GM19324 (cell line): ENCODE data around the gene ZNF716.
"Not testable (repeated sequence)": the region's sequence is repeated elsewhere in the genome, so short reads cannot be mapped to it uniquely, and the experiment has no call there.

Experiments
- ATAC-seq: cut with Tn5 transposase; IDR thresholded peaks from one replicate; pipeline ENCODE4 v1.9.1; 2021; ENCODE audit warnings: mild to moderate bottlenecking, moderate library complexity; ENCODE audit not compliant: unreplicated experiment, low FRiP score

The ZNF716 gene

GRCh38 chr7:57425969-57426628 is 23.9 kb upstream of the ZNF716 start:
- ATAC-seq = no peak

- ATAC-seq = no peak
Measured at GRCh38 chr7:57426629-57427003, 23.4 kb upstream of the ZNF716 start.

GRCh38 chr7:57427146-57427545 is 22.8 kb upstream of the ZNF716 start:
- ATAC-seq = no peak

GRCh38 chr7:57427594-57427993 is 22.4 kb upstream of the ZNF716 start:
- ATAC-seq = no peak

DNA sequence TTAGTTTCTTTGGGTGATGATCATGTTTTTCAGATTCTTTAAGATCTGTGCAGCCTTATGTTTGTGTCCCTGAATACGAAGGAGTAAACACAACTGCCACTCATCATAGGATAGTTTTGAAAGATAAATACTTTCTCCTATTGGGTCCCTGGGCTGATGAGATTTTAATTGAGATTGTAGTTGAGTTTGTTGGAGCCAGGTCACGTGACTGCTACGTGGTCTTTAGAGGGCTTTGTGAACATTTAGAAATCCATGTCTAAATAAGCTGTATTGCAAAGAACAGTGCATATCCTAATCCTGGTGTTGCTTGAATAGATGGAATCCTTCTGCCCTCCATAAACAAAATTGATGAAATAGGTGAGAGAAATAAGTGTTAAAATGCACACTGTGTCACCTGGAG is 17.4 kb upstream of the ZNF716 start:
- ATAC-seq = no peak

- no peak for ATAC-seq
Measured at GRCh38 chr7:57437581-57437980, 12.4 kb upstream of the ZNF716 start.

DNA sequence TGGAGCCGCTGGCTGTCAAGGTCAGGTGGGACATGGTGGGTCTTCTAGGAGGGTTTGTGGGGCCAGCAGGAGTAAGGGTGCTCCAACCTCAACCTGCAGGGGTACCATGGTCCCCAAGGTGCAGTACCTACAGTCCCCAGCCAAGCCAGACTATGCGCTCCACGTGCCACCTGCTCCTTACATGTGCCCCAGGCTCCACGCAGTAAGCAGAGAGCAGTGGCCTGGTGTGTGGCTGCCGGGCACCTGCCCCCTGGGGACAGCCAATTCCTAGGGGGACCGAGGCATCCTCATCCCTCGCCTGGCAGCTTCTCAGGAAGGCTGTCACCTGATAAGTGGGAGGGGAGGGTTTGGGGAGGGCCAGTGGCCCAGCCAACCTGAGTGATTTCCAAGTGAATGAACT is 11.7 kb upstream of the ZNF716 start:
- ATAC-seq = no peak

DNA sequence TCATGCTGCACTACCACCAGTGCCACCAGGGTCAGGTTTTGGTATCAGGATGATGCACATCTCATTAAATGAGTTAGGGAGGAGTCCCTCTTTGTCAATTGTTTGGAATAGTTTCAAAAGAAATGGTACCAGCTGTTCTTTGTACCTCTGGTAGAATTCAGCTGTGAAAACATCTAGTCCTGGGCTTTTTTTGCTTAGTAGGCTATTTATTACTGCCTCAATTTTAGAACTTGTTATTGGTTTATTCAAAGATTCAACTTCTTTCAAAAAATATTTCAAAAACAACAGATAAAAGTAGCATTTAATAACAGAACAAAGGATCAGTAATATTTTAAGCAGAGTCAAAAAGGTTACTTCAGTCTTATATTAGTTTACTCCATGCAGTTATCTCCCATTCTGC is 6.4 kb upstream of the ZNF716 start:
- no peak for ATAC-seq

DNA sequence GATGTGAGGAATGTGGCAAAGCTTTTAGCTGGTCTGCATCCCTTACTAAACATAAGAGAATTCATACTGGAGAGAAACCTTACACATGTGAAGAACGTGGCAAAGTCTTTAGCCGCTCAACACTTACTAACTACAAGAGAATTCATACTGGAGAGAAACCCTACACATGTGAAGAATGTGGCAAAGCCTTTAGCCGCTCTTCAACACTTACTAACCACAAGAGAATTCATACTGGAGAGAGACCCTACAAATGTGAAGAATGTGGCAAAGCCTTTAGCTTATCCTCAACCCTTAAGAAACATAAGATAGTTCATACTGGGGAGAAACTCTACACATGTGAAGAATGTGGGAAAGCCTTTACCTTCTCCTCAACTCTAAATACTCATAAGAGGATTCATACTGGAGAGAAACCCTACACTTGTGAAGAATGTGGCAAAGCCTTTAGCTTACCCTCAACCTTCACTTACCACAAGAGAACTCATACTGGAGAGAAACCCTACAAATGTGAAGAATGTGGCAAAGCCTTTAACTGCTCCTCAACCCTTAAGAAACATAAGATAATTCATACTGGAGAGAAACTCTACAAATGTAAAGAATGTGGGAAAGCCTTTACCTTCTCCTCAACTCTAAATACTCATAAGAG is 19.3 kb downstream of the ZNF716 start:
- ATAC-seq = not testable (repeated sequence)

GRCh38 chr7:57480304-57480703 is 30.3 kb downstream of the ZNF716 start:
- not testable (repeated sequence) for ATAC-seq

DNA sequence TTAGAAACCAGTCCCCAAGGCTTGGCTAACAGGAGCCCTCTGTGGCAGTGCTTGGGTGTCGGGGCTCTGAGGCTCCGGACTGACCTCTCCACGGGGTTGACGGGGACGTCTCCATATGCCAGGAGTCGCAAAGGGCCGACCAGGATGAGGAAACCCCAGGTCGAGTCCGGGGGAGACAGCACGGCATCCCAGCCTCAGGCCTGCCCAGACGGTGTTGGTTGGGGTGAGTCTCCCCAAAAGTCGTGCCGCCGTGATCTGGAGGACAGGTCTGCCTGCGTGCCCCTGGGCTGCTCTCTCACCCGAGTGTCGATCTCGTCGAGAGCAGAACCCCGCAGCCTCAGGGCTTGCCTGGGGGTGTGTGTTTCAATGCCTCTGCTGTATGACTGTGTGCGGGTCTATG is 35.0 kb downstream of the ZNF716 start:
- not testable (repeated sequence) for ATAC-seq

GRCh38 chr7:57487957-57488356 is 38.0 kb downstream of the ZNF716 start:
- no peak for ATAC-seq

DNA sequence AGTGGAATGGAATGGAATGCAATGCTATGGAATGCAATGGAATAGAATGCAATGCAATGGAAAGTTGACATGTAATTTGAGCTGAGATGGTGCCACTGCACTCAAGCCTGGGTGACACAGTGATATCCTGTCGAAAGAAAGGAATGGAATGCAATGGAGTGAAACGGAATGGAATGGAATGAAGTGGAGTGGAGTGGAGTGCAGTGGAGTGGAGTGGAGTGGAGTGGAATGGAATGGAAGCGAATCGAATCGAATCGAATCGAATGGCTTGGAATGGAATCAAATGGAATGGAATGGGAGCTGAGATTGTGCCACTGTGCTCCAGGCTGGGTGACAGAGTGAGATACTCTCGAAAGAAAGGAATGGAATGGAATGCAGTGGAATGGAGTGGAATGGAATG is 45.1 kb downstream of the ZNF716 start:
- not testable (repeated sequence) for ATAC-seq

- no peak for ATAC-seq
Measured at GRCh38 chr7:57496395-57496794, 46.4 kb downstream of the ZNF716 start.

- no peak for ATAC-seq
Measured at GRCh38 chr7:57505176-57505575, 55.2 kb downstream of the ZNF716 start.
